ENCODE measurements around the gene MMP27.

MMP27 gene

DNA sequence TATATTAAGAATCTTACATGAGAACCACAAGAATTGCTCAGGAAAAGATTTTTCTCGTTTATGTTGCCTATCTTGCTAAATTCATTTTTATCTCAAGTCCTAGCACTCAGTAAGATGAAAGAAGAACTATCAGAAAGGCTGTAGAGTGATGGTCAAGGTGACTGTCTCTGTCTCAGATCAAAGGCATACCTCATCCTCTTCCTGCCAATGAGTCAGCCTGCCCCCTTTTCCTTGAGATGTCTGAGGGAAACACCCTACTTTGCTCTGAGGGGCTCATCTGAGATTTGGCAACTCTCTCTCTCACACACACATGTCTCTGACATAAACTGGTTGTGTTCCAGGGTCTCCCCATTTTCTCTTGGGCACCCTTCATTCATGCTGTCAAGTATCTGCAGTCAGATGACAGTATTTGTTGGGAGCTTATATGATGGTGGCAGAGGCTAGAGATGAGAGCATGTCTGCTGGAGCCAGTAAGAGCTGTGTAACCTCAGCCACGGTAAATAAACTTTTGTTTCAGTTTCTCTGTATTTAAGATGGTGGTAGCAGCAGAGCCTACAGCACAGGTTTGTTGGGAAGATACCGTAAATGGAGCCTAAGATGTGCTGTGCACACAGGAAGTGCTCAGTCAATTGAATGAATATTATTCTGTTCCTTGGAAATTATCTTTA, 1.6 kb downstream of the MMP27 start:
- DNase-seq (ENCODE audit: low spot score): no peak

DNA sequence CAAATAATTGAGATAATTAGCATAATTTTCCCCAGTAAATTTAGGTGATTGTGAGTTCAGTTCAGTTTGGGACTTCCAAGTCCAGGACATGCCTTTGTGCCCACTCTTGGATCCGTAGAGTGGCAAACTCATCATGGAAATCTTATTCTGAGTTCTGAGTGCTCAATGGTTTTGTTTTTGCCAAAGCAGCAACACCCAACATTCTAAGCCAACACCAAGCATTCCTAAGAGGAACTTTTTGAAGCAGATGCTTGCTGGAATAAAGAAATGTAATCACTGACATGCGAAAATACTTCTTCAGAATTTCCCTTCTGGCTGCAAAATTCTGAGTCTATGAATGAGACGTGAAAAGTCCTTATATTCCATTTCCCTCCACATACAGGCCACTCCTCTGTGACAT, 10.4 kb downstream of the MMP27 start:
- DNase-seq (ENCODE audit: low spot score): no peak

DNA sequence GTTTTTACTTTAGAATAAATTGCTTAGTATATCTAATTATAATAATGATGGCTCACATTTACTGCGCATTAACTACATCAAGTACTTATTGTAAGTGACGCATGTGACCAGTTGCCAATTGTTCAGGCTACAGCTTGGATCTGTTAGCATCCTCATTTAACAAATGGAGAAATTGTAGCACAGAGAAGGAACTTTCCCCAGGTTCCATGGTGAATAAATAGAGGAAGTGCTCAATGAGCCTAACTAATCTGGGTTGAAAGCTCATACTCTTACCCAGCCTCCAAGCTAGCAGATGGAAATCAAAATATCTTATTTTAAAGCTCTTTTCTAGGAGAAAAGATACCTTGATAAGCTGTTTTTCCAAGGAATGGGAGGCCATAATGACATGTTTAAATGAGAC, 19.8 kb downstream of the MMP27 start:
- no peak for DNase-seq (ENCODE audit: low spot score)

DNA sequence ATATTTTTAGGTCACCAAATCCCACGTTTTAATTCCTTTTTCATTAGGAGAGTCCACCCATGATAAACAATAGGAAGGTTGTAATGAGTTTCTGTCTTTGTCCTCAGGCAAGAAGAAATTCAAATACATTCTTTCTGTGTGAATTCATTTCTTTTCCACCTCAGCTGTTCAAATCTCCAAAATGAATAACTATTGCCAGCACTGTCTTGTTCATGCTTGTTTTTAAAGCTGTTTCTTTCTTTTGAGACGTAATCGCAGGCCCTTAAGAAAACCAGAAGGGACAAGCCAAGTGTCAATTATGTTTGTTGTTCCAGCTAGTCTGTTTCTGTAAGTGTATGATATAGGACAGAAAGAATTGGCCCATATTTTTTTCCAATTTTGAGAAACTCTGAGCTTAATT, 20.2 kb downstream of the MMP27 start:
- DNase-seq (ENCODE audit: low spot score): no peak

DNA sequence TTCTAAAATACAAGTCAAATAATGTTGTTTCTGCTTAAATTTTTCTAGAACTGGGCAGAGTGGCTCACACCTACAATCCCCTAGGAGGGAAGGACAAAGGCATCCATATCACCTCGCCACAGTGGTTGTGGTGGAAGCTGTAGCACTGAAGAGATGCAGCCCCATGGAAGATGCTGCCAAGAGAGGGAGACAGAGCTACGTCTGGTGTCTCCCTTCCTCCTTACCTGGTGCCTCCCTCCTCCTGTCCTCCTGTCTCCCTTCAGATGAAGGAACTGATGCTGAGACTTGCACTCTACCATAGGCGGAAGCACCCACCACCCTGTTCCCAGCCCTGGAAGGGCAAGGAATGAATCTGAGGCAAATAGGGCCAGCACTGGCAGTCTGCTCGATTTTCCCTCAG, 22.3 kb downstream of the MMP27 start:
- DNase-seq (ENCODE audit: low spot score): no peak

DNA sequence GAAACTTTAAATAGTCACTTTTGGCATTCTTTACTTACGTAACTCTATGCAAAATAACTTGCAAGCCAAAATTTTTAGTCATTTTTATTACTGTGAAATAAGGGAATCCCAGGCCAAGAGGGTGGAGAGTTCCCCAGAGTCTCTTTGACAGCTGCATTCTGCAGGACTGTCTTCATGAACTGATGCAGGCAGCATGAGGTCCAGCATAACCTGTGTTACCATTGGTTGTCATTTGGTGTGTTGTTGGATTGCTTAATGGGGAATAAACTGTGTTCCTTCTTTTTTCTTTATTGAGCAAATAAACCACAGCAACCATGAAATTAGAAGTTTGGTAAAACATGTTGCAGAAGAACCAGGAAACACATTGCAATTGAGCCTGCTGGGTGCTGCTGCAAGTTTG, 24.6 kb downstream of the MMP27 start:
- DNase-seq (ENCODE audit: low spot score): no peak

DNA sequence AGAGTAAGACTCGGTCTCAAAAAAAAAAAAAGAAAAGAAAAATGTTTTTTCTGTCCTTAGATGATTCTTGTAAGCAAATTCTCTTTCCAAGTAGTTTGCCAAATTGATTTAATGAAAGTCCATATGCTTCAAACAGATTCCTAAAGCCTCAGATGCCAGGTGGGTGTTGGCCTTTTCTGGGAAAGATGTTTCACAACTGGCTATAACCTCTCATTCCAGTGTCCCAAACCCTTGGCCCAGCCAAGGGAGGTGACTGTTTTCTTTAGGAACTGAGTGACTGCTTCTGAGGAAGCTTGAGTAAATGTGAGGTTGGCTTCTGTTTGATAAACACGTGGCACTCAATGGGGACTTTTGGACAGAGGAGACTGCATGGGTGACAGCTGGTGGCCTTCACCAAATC, 27.5 kb downstream of the MMP27 start:
- DNase-seq (ENCODE audit: low spot score): no peak

DNA sequence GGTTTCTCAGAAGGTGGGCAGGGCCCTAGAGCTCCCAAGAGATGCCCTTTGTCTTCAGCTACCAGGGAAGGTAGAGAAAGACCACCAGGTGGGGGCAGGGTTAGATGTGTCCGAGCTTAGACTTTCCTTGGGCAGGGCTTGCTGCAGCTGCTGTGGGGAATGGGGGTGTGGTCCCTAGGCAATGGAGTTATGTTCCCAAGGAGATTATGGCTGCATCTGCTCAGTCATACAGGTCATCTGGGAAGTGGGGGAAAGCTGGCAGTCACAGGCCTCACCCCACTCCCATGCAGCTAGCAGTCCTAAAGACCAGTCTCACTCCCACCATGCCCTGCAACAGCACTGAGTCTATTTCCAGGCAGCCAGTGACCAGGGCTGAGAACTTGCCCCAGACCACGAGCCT, 29.5 kb downstream of the MMP27 start:
- DNase-seq (ENCODE audit: low spot score): no peak

DNA sequence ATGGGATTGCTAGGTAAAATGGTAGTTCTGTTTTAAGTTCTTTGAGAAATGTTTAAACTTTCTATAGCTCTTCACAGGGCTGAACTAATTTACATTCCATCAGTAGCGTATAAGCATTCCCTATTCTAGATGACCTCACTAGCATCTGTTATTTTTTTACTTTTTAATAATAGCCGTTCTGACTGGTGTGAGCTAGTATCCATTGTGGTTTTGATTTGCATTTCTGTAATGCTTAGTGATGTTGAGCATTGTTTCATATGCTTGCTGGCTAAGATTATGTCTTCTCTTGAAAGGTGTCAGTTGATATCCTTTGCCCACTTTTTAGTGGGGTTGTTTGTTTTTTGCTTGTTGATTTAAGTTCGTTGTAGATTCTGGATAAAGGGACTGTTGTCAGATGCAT, 35.9 kb downstream of the MMP27 start:
- no peak for DNase-seq (ENCODE audit: low spot score)

DNA sequence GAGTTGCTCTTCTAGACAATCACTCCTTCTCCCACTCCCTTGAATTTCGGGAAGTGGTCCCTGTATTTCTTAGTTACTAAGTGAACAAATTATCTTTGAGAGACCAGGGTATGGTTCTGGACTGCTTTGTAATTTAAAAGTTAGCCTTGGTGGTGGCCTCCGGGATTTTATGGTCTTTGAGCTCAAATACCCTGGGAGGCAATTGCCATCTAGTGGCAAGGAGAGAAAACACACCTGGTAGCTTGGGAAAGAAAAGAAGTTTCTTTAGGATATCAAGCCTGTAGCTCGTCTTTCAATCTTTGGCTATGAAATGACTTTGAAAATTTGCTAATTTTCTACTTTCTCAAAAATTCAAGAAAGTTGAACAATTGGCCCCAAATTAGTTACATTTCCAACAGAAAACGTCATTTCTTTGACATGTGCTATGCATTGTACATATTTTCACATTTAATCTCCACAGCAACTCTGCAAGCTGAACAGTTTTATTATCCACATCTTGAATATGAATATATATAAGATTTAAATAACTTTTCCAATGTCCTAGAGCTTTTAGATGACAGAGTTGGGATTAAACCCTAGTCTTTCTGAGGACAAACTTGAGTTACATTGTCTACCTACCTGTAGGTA, 39.1 kb downstream of the MMP27 start:
- DNase-seq (ENCODE audit: low spot score): peak; percentile 11

DNA sequence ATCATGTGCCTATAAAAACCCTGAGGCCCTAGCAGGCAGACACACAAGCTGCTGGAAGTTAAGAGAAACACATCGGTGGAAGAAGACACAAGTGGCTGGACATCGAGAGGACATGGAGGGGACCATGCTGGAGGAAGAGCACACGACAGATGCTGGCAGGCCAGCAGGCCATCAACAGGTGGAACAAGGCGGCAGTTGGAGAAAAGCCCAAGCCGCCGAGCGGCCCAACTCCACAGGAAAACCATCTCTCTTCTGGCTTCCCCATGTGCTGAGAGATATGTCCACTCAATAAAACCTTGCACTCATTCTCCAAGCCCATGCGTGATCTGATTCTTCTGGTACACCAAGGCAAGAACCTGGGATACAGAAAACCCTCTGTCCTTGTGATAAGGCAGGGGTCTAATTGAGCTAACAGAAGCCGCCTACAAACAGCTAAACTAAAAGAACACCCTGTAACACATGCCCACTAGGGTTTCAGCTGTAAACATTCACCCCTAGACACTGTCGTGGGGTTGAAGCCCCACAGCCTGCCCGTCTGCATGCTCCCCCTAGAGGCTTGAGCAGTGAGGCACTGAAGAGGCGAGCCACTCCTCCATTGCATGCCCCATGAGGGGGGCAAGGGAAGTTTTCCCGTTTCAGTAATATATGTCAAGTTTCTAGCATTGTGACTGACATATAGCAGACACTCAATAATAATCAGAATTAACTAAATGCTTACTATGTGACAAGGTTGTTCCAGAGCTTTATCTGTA, 41.4 kb downstream of the MMP27 start:
- DNase-seq (ENCODE audit: low spot score): no peak

DNA sequence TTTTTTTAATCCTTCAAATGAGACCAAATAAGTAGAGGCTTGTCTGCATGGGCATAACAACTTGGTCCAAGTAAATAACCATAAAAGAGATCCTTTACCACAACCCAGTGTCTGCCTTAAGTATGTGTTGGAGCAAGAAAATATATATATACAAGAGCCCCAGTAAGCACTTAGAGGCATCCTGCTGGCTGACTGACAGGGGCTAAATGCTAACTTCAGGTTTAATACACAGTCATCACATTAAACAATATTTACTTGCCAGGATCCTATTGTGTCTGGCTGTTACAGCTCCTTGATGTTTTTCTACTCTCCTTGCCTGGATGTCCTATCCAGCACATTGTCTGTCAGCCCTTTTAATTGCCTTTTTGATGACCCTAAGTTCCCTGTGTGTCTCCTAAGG, 43.0 kb downstream of the MMP27 start:
- DNase-seq (ENCODE audit: low spot score): no peak

DNA sequence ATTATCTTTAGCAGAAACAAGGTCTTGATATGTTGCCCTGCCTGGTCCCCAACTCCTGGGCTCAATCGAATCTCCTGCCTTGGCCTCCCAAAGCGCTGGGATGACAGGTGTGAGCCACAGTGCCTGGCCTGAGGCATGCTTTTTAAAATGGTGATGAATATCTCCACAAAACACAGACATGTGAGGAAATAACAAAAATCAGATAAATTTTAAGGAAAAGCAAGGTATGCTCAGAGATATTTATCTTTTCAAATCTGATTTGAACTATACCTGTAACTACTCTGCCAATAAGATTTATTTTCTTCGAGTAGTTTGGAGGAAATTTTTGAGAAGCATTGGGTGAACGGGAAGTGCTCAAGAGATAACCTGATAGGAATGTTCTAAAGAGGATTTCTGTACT, 44.5 kb downstream of the MMP27 start:
- no peak for DNase-seq (ENCODE audit: low spot score)

DNA sequence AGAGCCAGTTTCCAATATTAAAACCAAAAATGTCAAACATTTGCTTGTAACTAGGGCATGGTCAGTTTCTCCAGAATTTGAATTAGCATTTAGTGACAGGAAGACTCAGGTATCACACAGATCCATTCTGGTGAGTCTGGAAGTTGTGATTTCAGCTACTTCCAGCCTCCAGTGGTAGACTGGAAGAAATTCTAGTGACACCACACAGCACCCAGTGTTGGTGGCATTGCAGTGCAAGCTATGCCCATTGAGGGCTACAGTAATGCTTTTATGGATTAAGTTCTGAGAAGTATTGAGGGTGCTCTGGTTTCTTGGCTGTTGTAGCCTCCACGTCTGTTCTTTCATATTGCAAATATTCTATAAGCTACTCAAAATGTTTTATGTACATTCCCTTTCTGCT, 49.0 kb downstream of the MMP27 start:
- no peak for DNase-seq (ENCODE audit: low spot score)

DNA sequence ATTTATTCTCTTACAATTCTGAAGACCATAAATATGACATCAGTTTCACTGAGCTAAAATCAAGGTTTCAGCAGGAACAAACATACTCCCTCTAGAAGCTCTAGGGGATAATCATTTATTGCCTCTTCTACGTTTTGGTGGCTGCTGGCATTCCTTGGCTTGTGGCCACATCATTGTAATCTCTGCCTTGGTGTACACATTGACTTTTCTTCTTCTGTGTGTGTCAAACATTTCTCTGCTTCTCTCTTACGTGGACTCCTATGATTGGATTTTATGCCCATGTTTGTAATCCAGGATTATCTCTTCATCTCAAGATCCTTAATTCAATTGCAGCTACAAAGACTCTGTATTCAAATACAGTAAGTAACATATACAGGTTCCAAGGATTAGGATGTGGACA, 50.0 kb downstream of the MMP27 start:
- DNase-seq (ENCODE audit: low spot score): no peak

DNA sequence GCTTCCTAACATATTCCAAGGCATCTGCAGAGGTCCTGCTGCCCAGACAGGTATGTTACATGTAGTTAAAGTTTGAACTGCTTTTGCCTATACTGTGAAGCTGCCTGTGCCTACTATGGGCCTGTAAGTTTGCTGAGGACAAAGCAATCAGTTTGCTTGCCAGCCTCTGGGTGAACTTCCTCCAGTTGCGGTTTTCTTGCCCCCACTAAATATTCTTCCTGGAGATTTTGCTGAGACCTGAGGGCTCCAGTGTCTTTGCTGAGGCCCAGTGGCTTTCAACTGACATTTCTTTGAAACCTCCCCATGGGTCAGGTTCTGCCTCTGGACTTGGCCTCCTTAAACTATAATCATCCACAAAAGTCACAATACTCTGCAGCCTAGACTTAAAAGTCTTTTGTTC, 50.8 kb downstream of the MMP27 start:
- DNase-seq (ENCODE audit: low spot score): no peak

DNA sequence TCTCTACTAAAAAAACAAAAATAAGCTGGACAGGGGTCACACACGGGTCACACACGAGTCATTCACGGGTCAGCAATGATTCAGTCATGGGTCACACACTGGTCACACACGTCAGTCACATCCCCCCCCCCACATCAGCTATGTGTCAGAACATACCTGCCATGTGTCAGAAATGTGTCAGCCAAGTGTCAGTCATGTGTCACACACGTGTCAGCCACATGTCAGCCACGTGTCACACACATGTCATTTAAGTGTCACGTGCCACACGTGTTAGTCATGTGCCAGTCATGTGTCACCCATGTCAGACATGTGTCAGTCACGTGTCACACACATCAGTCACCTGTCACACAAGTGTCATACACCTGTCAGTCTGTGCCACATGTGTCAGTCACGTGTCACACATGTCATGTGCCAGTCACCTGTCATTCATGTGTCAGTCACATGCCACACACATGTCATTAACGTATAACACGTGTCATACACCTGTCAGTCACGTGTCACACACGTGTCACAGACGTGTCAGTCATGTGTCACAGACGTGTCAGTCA, 51.8 kb downstream of the MMP27 start:
- no peak for DNase-seq (ENCODE audit: low spot score)

DNA sequence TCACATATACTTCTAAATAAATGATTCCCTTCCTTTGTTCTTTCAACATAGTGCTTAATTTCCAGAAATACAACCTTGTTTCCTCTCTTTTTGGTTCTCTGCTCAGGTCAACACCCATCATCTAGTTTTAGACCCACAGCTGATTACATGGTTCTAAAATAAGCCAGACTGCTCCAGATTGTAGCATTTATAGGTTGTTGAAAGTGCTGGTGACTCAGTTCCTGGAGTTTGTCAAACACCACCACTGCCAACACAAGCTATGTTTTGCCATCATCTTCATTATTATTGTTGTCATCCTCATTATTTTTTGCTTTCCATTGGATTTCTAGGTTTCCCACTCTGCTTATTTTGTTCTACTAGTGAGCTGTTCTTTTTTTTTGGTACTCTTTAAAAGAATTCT, 58.1 kb downstream of the MMP27 start:
- DNase-seq (ENCODE audit: low spot score): no peak

DNA sequence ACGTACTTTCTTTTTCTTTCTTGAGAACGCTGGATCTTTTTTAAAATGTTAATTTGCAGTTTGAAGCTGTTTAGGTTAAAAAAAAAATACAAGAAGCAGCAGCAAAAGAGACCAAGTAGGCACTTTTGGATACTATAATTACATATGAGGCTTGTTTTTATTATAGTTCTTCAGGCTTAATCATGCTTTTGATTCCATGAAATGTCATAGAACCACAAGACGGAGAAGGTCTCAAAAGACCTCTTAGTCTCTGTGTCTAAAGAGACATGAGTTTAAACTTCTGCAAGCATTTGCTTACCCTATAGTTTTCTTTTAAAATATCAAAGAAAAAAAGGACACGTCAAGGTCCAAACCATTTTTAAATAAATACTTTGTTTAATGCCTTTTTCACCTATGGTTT, 61.6 kb downstream of the MMP27 start:
- DNase-seq (ENCODE audit: low spot score): no peak

Data from hematopoietic multipotent progenitor cell treated with erythropoietin and hydrocortisone succinate and interleukin-3 and kit ligand, for 15 days (in vitro differentiated cells).